Neural cell (in vitro differentiated cells): ENCODE results near the gene TPD52L1. TPM values are rescaled to one million over a fixed set of nuclear protein-coding genes. Genes with fewer than 3 reads are reported as not detected.
"Not testable (repeated sequence)": the region's sequence is repeated elsewhere in the genome, so short reads cannot be mapped to it uniquely, and the experiment has no call there.

Source experiments
- H2AFZ ChIP-seq: fragments of 200-600, 300-800 bp; sonication (generic), shearing (Covaris generic); 2 replicates; pipeline ENCODE4 v1.6.0; 2014; ENCODE audit warnings: low read depth, mild to moderate bottlenecking, antibody characterized with exemption, low read length, moderate library complexity
- H3F3A ChIP-seq: fragments of 200-600 bp; shearing (Covaris generic); 2 replicates; pipeline ENCODE4 v1.6.1; 2016; ENCODE audit warnings: mild to moderate bottlenecking, moderate library complexity, mixed read lengths, antibody characterized with exemption, low read length; ENCODE audit not compliant: insufficient read depth, poor library complexity, severe bottlenecking
- H3K27ac ChIP-seq: fragments of 200-600, 300-800 bp; sonication (generic), shearing (Covaris generic); 2 replicates; pipeline ENCODE4 v1.5.1; 2014; ENCODE audit warnings: mild to moderate bottlenecking, low read length, moderate library complexity
- H3K27me3 ChIP-seq: fragments of 300-800, 200-600 bp; sonication (generic), shearing (Covaris generic); 2 replicates; pipeline ENCODE4 v1.6.0; 2014; ENCODE audit warnings: mild to moderate bottlenecking, low read depth, low read length, moderate library complexity; ENCODE audit not compliant: insufficient read depth
- H3K36me3 ChIP-seq: fragments of 300-800, 200-600 bp; sonication (generic), shearing (Covaris generic); 2 replicates; pipeline ENCODE4 v1.5.1; 2014; ENCODE audit warnings: mild to moderate bottlenecking, antibody characterized with exemption, low read length, moderate library complexity; ENCODE audit not compliant: insufficient read depth
- H3K4me2 ChIP-seq: fragments of 300-800, 200-600 bp; sonication (generic), shearing (Covaris generic); 2 replicates; pipeline ENCODE4 v1.6.0; 2014; ENCODE audit warnings: mild to moderate bottlenecking, low read length
- H3K4me3 ChIP-seq: fragments of 300-800, 200-600 bp; sonication (generic), shearing (Covaris generic); 2 replicates; pipeline ENCODE4 v1.5.1; 2014; ENCODE audit warnings: mild to moderate bottlenecking, low read length, moderate library complexity
- H3K79me2 ChIP-seq: fragments of 200-600 bp; shearing (Covaris generic); replicated peaks from 2 replicates; pipeline ENCODE4 v1.6.0; 2014; ENCODE audit warnings: mild to moderate bottlenecking, low read length, moderate library complexity; ENCODE audit not compliant: insufficient read depth
- H3K9ac ChIP-seq: fragments of 300-800, 200-600 bp; sonication (generic), shearing (Covaris generic); 2 replicates; pipeline ENCODE4 v1.6.1; 2016; ENCODE audit warnings: mild to moderate bottlenecking, low read length, mixed read lengths
- H3K9me2 ChIP-seq: fragments of 200-600 bp; shearing (Covaris generic); 2 replicates; pipeline ENCODE4 v1.6.1; 2016; ENCODE audit warnings: mild to moderate bottlenecking, low read length, mixed read lengths; ENCODE audit not compliant: insufficient read depth
- H3K9me3 ChIP-seq: fragments of 200-600, 300-800 bp; sonication (generic), shearing (Covaris generic); 2 replicates; pipeline ENCODE4 v1.6.1; 2016; ENCODE audit warnings: mild to moderate bottlenecking, mixed run types, low read length, moderate library complexity, mixed read lengths
- H4K20me1 ChIP-seq: fragments of 200-600 bp; shearing (Covaris generic); 2 replicates; pipeline ENCODE4 v1.6.1; 2016; ENCODE audit warnings: mild to moderate bottlenecking, mixed run types; ENCODE audit not compliant: insufficient read depth
- EP300 ChIP-seq: fragments of 450-650 bp; conservative IDR thresholded peaks from 2 replicates; pipeline ENCODE4 v1.6.1; 2014; ENCODE audit warnings: antibody characterized with exemption, mild to moderate bottlenecking, moderate library complexity; ENCODE audit not compliant: poor library complexity, severe bottlenecking
- EZH2 ChIP-seq: fragments of 200-600, 300-800 bp; shearing (Covaris generic), sonication (generic); IDR thresholded peaks from 2 replicates; pipeline ENCODE4 v1.6.1; 2014; ENCODE audit warnings: antibody characterized with exemption, low read length, borderline replicate concordance, mild to moderate bottlenecking; ENCODE audit not compliant: insufficient read depth, poor library complexity, severe bottlenecking
- MXI1 ChIP-seq: fragments of 450-650 bp; conservative IDR thresholded peaks from 2 replicates; pipeline ENCODE4 v1.6.1; 2014; ENCODE audit warnings: antibody characterized with exemption, mild to moderate bottlenecking; ENCODE audit not compliant: poor library complexity, severe bottlenecking
- POLR2AphosphoS5 ChIP-seq: IDR thresholded peaks from 2 replicates; pipeline ENCODE4 v1.6.1; 2012
- RAD21 ChIP-seq: fragments of 450-650 bp; conservative IDR thresholded peaks from 2 replicates; pipeline ENCODE4 v1.6.1; 2014; ENCODE audit warnings: antibody characterized with exemption, mild to moderate bottlenecking, moderate library complexity
- REST ChIP-seq: IDR thresholded peaks from 2 replicates; pipeline ENCODE4 v1.6.1; 2012; ENCODE audit warnings: borderline replicate concordance
- SMC3 ChIP-seq: fragments of 450-650 bp; conservative IDR thresholded peaks from 2 replicates; pipeline ENCODE4 v1.6.1; 2014; ENCODE audit warnings: antibody characterized with exemption, mild to moderate bottlenecking, moderate library complexity; ENCODE audit not compliant: poor library complexity
- TAF1 ChIP-seq: IDR thresholded peaks from 2 replicates; pipeline ENCODE4 v1.6.1; 2012; ENCODE audit warnings: low read depth
- polyA plus RNA-seq: library from polyadenylated mRNA; depleted of rRNA; stranded (reverse); fragments of >200 nt; gene quantifications from 2 replicates; pipeline ENCODE4 v1.2.3, GENCODE V29; 2014
- TF ChIP-seq, protein P1 (sequence below): fragments of 450-650 bp; IDR thresholded peaks from 2 replicates; pipeline ENCODE4 v1.5.1; 2014; ENCODE audit warnings: antibody characterized with exemption, mild to moderate bottlenecking, moderate library complexity; ENCODE audit not compliant: poor library complexity, severe bottlenecking

Gene TPD52L1
- polyA plus RNA-seq, 1 donor from 2014 or later, result 8.9 TPM

GRCh38 chr6:125277838-125278237, 124.3 kb downstream of the TPD52L1 start:
- Histone ChIP-seq H3K36me3 (no peaks in the 10 kb centered on the region), H4K20me1 (no peaks in the 10 kb centered on the region), H3K4me3 (no peak overlapping the region), H3F3A (no peaks in the 10 kb centered on the region), H3K9me2 (no peaks in the 10 kb centered on the region), H2AFZ (no peak overlapping the region), H3K9me3 (no peaks in the 10 kb centered on the region), H3K27ac (no peak overlapping the region), H3K9ac (no peak overlapping the region), H3K27me3 (no peaks in the 10 kb centered on the region), H3K79me2 (no peaks in the 10 kb centered on the region), H3K4me2 (no peak overlapping the region)
- TF ChIP-seq TAF1, result no peak

- H3K79me2 ChIP-seq, result no peaks in the 10 kb centered on the region
- H3K9me3 ChIP-seq, result no peaks in the 10 kb centered on the region
- H4K20me1 ChIP-seq, result no peaks in the 10 kb centered on the region
- H3K4me3 ChIP-seq, result no peak overlapping the region
- no peaks in the 10 kb centered on the region for H3K36me3 ChIP-seq
- H3K27ac ChIP-seq, result no peak overlapping the region
- H3F3A ChIP-seq, result no peaks in the 10 kb centered on the region
- no peak overlapping the region for H2AFZ ChIP-seq
- no peak overlapping the region for H3K9ac ChIP-seq
- H3K27me3 ChIP-seq, result no peaks in the 10 kb centered on the region
- no peak for TF ChIP-seq SMC3
- no peak for TF ChIP-seq RAD21
- TF ChIP-seq, protein P1, sequence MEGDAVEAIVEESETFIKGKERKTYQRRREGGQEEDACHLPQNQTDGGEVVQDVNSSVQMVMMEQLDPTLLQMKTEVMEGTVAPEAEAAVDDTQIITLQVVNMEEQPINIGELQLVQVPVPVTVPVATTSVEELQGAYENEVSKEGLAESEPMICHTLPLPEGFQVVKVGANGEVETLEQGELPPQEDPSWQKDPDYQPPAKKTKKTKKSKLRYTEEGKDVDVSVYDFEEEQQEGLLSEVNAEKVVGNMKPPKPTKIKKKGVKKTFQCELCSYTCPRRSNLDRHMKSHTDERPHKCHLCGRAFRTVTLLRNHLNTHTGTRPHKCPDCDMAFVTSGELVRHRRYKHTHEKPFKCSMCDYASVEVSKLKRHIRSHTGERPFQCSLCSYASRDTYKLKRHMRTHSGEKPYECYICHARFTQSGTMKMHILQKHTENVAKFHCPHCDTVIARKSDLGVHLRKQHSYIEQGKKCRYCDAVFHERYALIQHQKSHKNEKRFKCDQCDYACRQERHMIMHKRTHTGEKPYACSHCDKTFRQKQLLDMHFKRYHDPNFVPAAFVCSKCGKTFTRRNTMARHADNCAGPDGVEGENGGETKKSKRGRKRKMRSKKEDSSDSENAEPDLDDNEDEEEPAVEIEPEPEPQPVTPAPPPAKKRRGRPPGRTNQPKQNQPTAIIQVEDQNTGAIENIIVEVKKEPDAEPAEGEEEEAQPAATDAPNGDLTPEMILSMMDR, result no peak
- no peak for TF ChIP-seq EZH2
- no peak for TF ChIP-seq EP300
- no peak for TF ChIP-seq MXI1
- TF ChIP-seq POLR2AphosphoS5, result no peak
- TF ChIP-seq REST, result no peak
- TF ChIP-seq TAF1, result no peak
- no peaks in the 10 kb centered on the region for H3K9me2 ChIP-seq
- H3K4me2 ChIP-seq, result no peak overlapping the region
These were observed 126.4 kb downstream of the TPD52L1 start for GRCh38 chr6:125279961-125280360.

- not testable (repeated sequence) for H4K20me1 ChIP-seq, H3K9me2 ChIP-seq, H3K4me3 ChIP-seq
These were observed 126.9 kb downstream of the TPD52L1 start for GRCh38 chr6:125280370-125281035.

GRCh38 chr6:125282470-125282869, 128.9 kb downstream of the TPD52L1 start:
- H3K9me3 ChIP-seq, H4K20me1 ChIP-seq, H3K27ac ChIP-seq, H3F3A ChIP-seq, H3K9me2 ChIP-seq, H3K4me3 ChIP-seq, H3K4me2 ChIP-seq, H3K27me3 ChIP-seq, H2AFZ ChIP-seq, H3K36me3 ChIP-seq, H3K9ac ChIP-seq, H3K79me2 ChIP-seq: not testable (repeated sequence)

More at GRCh38 chr6:125280370-125281035, 126.9 kb downstream of the TPD52L1 start:
- not testable (repeated sequence) for H3K9ac ChIP-seq, H3K9me3 ChIP-seq, H3K27me3 ChIP-seq, H3K79me2 ChIP-seq, H3K4me2 ChIP-seq, H2AFZ ChIP-seq, H3K36me3 ChIP-seq, H3F3A ChIP-seq, H3K27ac ChIP-seq
